ENCODE data around the gene OR2M2.

Gene OR2M2

GRCh38 chr1:248174521-248174920 lies at the start of gene OR2M2:
Gene OR2M2, plus strand, starts transcription at chr1:248174821. Its CDS starts 5,165 bp downstream, at chr1:248179986.
- DNase-seq, result no peak

- no peak for DNase-seq
Measured at GRCh38 chr1:248127653-248128052, 47.0 kb upstream of the OR2M2 start.

- DNase-seq, result no peak
Measured at GRCh38 chr1:248136811-248137210, 37.8 kb upstream of the OR2M2 start.

GRCh38 chr1:248140846-248141245 lies 33.8 kb upstream of the OR2M2 start:
- no peak for DNase-seq

GRCh38 chr1:248143311-248143710 lies 31.3 kb upstream of the OR2M2 start:
- no peak for DNase-seq

DNA sequence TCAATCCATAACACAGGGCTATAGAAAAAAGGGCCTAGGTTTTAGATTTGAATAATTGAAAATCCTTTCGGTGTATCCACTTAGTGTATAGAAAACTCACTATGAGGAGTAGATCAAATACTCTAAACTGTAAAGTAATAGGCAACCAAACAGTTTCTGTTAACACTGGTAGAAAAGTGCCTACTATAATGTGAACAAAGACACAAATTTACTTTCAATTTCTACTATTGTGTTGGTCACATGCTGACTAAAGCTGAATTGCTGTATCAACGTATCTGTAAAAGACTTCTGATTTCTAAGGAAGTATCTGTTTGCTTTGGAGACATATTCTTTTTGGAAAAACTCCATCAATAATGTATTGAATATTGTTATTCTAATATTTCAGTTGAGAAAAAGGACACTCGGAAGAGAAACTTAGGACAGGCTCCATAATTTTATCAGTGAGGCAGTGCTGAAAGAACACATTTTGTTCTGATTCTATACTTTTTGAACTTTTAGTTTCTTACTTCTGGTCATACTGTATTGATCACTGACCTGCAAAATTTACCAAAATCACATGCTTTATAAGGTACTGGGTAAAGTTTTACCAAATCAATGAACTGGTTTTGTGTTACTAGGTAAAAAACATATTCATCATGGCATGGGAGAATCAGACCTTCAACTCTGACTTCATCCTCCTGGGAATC lies 30.0 kb upstream of the OR2M2 start, which contains the start of gene OR2M5:
Gene OR2M5, plus strand, starts transcription at position 636 of the 686 bp plus-strand sequence. Its CDS starts 0 bp downstream, at position 636.
- DNase-seq, result no peak

- DNase-seq, result no peak
Measured at GRCh38 chr1:248152056-248152827, 22.4 kb upstream of the OR2M2 start.

DNA sequence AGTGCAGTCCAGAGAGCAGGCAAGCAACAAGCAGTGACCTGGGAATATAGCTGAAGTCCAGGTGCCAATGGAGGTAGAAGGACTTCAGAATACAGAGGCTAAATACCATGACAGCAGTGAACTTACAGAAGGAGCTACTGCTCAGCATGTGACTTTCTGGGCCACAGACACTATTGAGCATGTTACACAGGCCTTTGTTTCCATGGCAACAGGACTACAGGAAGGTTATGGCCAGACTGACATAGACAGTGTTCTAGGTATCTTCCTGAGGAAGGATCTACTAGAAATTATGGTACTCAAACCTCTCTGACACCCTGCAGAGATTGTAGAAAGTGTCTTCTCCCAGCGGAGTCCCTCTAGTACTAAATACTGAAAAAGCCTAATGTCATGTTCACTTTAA lies 18.7 kb upstream of the OR2M2 start:
- no peak for DNase-seq

DNA sequence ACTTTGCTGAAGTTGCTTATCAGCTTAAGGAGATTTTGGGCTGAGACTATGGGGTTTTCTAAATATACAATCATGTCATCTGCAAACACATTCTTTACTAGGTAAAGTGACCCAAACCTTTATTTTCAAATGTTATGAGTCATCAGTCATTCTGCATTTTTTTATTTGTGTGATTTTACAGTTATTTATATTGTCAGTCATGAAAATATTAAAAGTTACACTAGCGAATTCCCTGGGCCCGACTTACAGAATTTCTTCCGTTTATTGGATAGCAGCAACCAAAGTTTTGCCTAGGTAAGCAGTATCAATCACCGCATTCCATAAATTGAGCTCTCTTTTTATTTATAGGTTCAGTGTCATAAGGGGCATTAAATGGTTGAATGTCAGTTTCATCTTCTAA lies 15.9 kb upstream of the OR2M2 start:
- DNase-seq, result no peak

GRCh38 chr1:248164031-248164430 lies 10.6 kb upstream of the OR2M2 start:
- no peak for DNase-seq

DNA sequence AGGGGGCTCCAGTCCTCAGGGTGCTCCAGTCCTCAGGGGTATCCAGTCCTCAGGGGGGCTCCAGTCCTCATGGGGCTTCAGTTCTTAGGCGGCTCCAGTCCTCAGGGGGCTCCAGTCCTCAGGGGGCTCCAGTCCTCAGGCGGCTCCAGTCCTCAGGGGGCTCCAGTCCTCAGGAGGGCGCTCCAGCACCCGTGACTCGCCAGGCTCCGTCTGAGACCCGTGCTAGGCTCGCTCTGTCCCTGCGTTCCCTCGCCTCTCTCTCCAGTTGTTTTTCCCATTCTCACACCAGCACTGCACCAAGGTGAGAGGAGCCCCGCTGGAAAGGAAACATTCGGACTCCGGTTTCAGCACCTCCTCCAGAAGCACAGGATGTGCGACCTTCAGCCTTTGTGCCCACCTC lies 9.4 kb upstream of the OR2M2 start:
- DNase-seq, result no peak

GRCh38 chr1:248183996-248184395 lies 9.4 kb downstream of the OR2M2 start:
- DNase-seq, result no peak

DNA sequence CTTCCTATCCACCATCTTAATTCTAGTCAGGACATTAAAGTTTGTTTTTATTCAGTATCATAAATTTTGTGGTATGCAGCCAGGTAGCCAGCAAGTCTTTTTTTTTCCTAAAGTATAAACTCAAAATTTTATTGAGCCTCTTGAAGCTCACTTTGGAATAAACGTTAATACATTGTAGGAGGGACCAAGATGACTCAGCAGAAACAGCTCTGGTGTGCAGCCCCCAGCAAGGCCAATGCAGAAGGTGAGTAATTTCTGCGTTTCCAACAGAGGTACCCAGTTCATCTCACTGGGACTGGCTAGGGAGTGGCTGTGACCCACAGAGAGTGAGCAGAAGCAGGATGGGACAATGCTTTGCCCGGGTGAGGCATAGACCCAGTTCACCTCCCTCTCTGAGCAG lies 12.7 kb downstream of the OR2M2 start:
- DNase-seq, result no peak

DNA sequence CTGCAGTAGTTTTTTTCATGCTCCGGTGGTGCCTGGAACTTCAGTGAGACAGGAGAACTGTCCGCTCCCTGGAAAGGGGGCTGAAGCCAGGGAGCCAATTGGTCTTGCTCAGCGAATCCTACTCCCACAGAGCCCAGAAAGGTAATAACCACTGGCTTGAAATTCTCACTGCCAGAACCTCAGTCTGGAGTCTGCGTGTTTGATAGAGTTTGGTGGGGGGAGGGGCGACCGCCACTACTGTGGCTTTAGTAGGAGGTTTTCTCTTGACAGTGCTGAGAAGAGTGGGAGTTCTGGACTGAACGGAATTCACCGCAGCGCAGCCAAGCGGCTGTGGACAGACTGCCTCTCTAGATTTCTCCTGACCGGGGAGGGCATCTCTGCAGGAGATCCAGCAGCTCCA lies 14.4 kb downstream of the OR2M2 start:
- no peak for DNase-seq

- DNase-seq, result no peak
Measured at GRCh38 chr1:248194117-248194516, 19.5 kb downstream of the OR2M2 start.

DNA sequence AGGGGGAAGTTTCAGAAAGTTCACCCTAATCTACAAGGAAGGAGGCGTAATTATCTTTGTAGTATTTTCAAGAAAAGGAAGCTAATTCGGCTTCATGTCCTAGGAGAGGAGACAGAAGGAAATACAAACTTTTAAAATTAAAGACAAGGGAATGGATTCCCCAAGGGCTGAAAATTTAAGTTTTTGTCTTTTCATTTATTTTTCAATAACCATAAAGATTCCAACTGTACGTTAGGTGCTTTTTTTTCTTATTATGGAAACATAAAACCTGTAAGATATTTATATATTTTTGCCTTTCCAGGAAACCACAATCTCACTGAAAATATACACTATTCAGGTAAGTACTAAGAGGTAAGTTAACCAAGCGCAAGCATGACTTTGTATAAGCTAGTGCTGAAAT lies 22.3 kb downstream of the OR2M2 start, which contains the start of gene OR2M3:
Gene OR2M3, plus strand, starts transcription at position 301 of the 400 bp plus-strand sequence. CDS start 5,803 bp downstream, outside the sequence.
- DNase-seq, result no peak

DNA sequence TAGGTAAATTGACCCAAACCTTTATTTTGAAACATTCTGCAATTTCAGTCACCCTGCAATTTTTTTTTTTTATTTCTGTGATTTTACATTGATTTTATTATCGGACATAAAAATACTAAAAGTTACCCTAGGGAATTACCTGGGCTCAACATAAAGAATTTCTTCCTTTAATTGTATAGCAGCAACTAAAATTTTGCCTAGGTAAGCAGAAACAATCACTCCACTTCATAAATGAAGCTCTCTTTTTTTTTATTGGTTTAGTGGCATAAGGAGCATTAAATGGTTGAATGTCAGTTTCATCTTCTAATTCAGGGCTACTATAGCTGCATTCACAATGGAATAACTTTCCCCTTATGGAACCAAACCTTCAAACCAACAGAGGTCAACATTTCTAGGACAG lies 41.3 kb downstream of the OR2M2 start:
- no peak for DNase-seq

GRCh38 chr1:248225537-248225936 lies 50.9 kb downstream of the OR2M2 start:
- no peak for DNase-seq

GRCh38 chr1:248229360-248229908 lies 54.8 kb downstream of the OR2M2 start:
- DNase-seq, result no peak

Data from NCI-H1048 (cell line).